Measurements from ENCODE around the gene GOLGA7B.

GOLGA7B gene

DNA sequence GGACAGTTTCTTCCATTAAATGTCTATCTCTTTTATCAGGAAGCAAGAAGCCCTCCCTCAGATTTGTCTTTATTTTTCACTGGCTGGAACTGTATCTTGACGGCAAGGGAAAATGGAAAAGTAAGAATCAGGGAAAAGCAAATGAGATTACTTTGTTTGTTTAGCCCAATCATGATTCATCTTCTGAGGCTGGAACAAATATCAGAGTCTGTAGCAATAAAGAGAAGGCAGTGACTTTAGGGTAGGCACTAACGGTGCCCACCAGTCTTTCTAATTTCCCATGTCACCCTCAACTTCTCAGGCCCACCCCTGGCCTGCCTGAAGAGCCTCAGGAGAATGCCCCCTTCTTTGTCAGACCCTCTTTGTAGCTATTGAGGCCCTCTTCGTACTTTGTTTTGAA lies 36.3 kb upstream of the GOLGA7B start:
- H4K20me1 ChIP-seq (ENCODE audit: insufficient read depth, low read length) = no peaks in the 10 kb centered on the region
- H3K27me3 ChIP-seq (ENCODE audit: low read depth, low read length) = no peaks in the 10 kb centered on the region
- H3K9ac ChIP-seq (ENCODE audit: low read length) = no peak overlapping the region
- H3K4me3 ChIP-seq (ENCODE audit: low read length) = no peak overlapping the region
- TF ChIP-seq EZH2phosphoT487 (IDR thresholded peaks at IDR 0.05; ENCODE audit: low read depth) = no peak
- TF ChIP-seq, protein P1, sequence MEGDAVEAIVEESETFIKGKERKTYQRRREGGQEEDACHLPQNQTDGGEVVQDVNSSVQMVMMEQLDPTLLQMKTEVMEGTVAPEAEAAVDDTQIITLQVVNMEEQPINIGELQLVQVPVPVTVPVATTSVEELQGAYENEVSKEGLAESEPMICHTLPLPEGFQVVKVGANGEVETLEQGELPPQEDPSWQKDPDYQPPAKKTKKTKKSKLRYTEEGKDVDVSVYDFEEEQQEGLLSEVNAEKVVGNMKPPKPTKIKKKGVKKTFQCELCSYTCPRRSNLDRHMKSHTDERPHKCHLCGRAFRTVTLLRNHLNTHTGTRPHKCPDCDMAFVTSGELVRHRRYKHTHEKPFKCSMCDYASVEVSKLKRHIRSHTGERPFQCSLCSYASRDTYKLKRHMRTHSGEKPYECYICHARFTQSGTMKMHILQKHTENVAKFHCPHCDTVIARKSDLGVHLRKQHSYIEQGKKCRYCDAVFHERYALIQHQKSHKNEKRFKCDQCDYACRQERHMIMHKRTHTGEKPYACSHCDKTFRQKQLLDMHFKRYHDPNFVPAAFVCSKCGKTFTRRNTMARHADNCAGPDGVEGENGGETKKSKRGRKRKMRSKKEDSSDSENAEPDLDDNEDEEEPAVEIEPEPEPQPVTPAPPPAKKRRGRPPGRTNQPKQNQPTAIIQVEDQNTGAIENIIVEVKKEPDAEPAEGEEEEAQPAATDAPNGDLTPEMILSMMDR (IDR thresholded peaks at IDR 0.05; ENCODE audit: low read depth, low read length) = no peak
- no peaks in the 10 kb centered on the region for H3K36me3 ChIP-seq (replicated peaks; ENCODE audit: low read depth, low read length)
- H2AFZ ChIP-seq (ENCODE audit: low read depth, low read length) = no peak overlapping the region
- no peaks in the 10 kb centered on the region for H3K79me2 ChIP-seq (ENCODE audit: low read length)
- H3K27ac ChIP-seq (ENCODE audit: low read length) = no peak overlapping the region
- H3K4me2 ChIP-seq (ENCODE audit: low read length) = no peak overlapping the region
- no peaks in the 10 kb centered on the region for H3K9me3 ChIP-seq (ENCODE audit: insufficient read depth, low read length)
- no peaks in the 10 kb centered on the region for H3K4me1 ChIP-seq (ENCODE audit: low read length)

DNA sequence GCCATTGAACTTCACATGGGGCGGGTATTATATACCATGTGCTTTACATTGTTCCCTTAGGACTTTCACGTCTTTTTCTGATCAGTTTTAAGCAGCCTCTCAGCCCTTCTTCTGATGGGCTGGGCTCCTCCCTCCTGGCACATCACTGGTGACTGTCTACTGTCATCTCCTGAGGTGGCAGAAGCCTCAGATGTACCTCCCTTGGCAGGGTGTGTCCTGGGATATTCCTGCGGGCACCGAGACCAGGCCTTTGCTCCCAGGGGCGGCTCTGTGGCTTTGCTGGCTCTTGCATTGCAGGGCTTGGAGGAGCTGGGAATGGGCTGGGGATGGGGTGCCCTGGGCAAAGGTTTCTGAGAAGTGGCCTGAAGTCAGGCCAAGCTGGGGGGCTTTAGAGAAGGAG lies 34.6 kb upstream of the GOLGA7B start:
- Histone ChIP-seq H3K4me1 (ENCODE audit: low read length) (no peaks in the 10 kb centered on the region), H3K27ac (ENCODE audit: low read length) (no peak overlapping the region), H2AFZ (ENCODE audit: low read depth, low read length) (no peak overlapping the region), H3K36me3 (replicated peaks; ENCODE audit: low read depth, low read length) (no peaks in the 10 kb centered on the region), H3K9ac (ENCODE audit: low read length) (no peak overlapping the region), H4K20me1 (ENCODE audit: insufficient read depth, low read length) (no peaks in the 10 kb centered on the region), H3K4me3 (ENCODE audit: low read length) (no peak overlapping the region), H3K9me3 (ENCODE audit: insufficient read depth, low read length) (no peaks in the 10 kb centered on the region), H3K4me2 (ENCODE audit: low read length) (no peak overlapping the region), H3K79me2 (ENCODE audit: low read length) (no peaks in the 10 kb centered on the region), H3K27me3 (ENCODE audit: low read depth, low read length) (no peaks in the 10 kb centered on the region)
- no peak for TF ChIP-seq EZH2phosphoT487 (IDR thresholded peaks at IDR 0.05; ENCODE audit: low read depth)
- TF ChIP-seq, protein P1 (IDR thresholded peaks at IDR 0.05; ENCODE audit: low read depth, low read length) = no peak

DNA sequence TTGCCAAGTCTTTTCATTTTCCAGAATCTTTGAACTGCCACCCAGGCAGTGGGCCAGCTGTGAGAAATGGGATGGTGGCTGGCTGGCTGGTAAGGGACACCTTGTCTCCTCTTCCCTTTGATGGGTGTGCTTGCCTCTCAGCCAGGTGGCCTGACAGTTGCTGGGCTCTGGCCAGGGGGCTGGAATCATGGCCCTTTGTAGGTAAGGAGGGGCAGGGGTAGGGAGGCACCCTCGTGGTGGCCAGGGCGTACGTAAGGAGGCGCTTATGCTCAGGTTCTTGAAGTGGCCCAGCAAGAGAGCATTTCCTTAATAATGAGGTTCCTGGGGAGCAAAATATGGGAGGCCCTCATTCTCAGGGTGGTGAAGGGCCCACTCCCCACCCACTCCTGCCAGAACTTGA lies 33.0 kb upstream of the GOLGA7B start:
- Histone ChIP-seq H3K36me3 (replicated peaks; ENCODE audit: low read depth, low read length) (no peaks in the 10 kb centered on the region), H3K4me2 (ENCODE audit: low read length) (no peak overlapping the region), H3K9me3 (ENCODE audit: insufficient read depth, low read length) (no peaks in the 10 kb centered on the region), H3K79me2 (ENCODE audit: low read length) (no peaks in the 10 kb centered on the region), H3K9ac (ENCODE audit: low read length) (no peak overlapping the region), H3K27me3 (ENCODE audit: low read depth, low read length) (no peaks in the 10 kb centered on the region), H3K27ac (ENCODE audit: low read length) (no peak overlapping the region), H3K4me1 (ENCODE audit: low read length) (no peaks in the 10 kb centered on the region), H2AFZ (ENCODE audit: low read depth, low read length) (no peak overlapping the region), H3K4me3 (ENCODE audit: low read length) (no peak overlapping the region), H4K20me1 (ENCODE audit: insufficient read depth, low read length) (no peaks in the 10 kb centered on the region)
- TF ChIP-seq EZH2phosphoT487 (IDR thresholded peaks at IDR 0.05; ENCODE audit: low read depth) = no peak
- TF ChIP-seq, protein P1 (IDR thresholded peaks at IDR 0.05; ENCODE audit: low read depth, low read length) = no peak

DNA sequence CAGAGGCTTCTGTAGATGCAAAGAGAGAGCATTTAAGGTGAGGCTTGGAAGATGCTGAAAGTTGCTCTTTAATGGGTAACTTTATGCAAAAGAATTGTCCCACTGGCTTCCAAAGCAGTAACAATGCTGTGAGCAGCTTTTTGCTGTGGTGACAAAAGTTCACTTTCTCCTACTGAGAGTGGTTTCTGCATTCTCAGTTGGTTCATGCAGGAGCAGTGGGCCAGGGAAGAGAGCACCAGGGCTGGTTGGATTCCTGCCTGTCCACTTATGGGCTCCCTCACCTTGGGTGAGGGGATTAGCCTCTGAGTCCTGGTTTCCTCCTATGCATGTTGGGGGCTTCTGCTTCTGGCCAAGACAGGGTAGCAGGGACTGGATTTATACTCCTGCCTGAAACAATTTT lies 31.1 kb upstream of the GOLGA7B start:
- Histone ChIP-seq H3K79me2 (ENCODE audit: low read length) (no peaks in the 10 kb centered on the region), H3K9ac (ENCODE audit: low read length) (no peak overlapping the region), H2AFZ (ENCODE audit: low read depth, low read length) (no peak overlapping the region), H3K4me2 (ENCODE audit: low read length) (no peak overlapping the region), H3K4me1 (ENCODE audit: low read length) (no peaks in the 10 kb centered on the region), H3K27me3 (ENCODE audit: low read depth, low read length) (no peaks in the 10 kb centered on the region), H3K36me3 (replicated peaks; ENCODE audit: low read depth, low read length) (no peaks in the 10 kb centered on the region), H3K9me3 (ENCODE audit: insufficient read depth, low read length) (no peaks in the 10 kb centered on the region), H3K4me3 (ENCODE audit: low read length) (no peak overlapping the region), H3K27ac (ENCODE audit: low read length) (no peak overlapping the region), H4K20me1 (ENCODE audit: insufficient read depth, low read length) (no peaks in the 10 kb centered on the region)
- TF ChIP-seq EZH2phosphoT487 (IDR thresholded peaks at IDR 0.05; ENCODE audit: low read depth) = no peak
- TF ChIP-seq, protein P1 (IDR thresholded peaks at IDR 0.05; ENCODE audit: low read depth, low read length) = no peak
